Ammon's horn (tissue), 1 donor: ENCODE measurements around the gene SLC22A17.

Experiments
- DNase-seq: peaks from one replicate; pipeline ENCODE4 v3.0.0-alpha.2; 2016; ENCODE audit warnings: low spot score

SLC22A17 gene

GRCh38 chr14:23381871-23382270, 29.2 kb upstream of the SLC22A17 start:
- DNase-seq = no peak

GRCh38 chr14:23380976-23381375, 28.3 kb upstream of the SLC22A17 start:
- DNase-seq = no peak

GRCh38 chr14:23380197-23380914, 27.7 kb upstream of the SLC22A17 start:
- peak; percentile 42 for DNase-seq

GRCh38 chr14:23379366-23380196, 26.9 kb upstream of the SLC22A17 start:
- DNase-seq = peak; percentile 59

GRCh38 chr14:23378612-23379220, 26.0 kb upstream of the SLC22A17 start:
- DNase-seq = no peak

- no peak for DNase-seq
Observed at GRCh38 chr14:23377573-23378563, 25.2 kb upstream of the SLC22A17 start.

- DNase-seq = no peak
Observed at GRCh38 chr14:23377198-23377550, 24.5 kb upstream of the SLC22A17 start.

GRCh38 chr14:23376482-23377197, 24.0 kb upstream of the SLC22A17 start, which contains the start of gene CMTM5:
Gene CMTM5, plus strand, starts transcription at chr14:23377046. Its CDS starts 206 bp downstream, at chr14:23377252.
- DNase-seq = peak; percentile 98

- no peak for DNase-seq
Observed at GRCh38 chr14:23375527-23376251, 23.0 kb upstream of the SLC22A17 start.

GRCh38 chr14:23373041-23373440, 20.4 kb upstream of the SLC22A17 start:
- DNase-seq = no peak

- DNase-seq = no peak
Observed at GRCh38 chr14:23372509-23372908, 19.8 kb upstream of the SLC22A17 start, which contains the start of gene IL25. Gene IL25, plus strand, starts transcription at chr14:23372809.

GRCh38 chr14:23371865-23372264, 19.2 kb upstream of the SLC22A17 start:
- DNase-seq = no peak

- no peak for DNase-seq
Observed at GRCh38 chr14:23370221-23370620, 17.5 kb upstream of the SLC22A17 start.

- peak; percentile 72 for DNase-seq
Observed at GRCh38 chr14:23366426-23366921, 13.8 kb upstream of the SLC22A17 start.

GRCh38 chr14:23365732-23366425, 13.2 kb upstream of the SLC22A17 start:
- DNase-seq = peak; percentile 83

GRCh38 chr14:23365036-23365731, 12.5 kb upstream of the SLC22A17 start, which contains the start of gene EFS:
Gene EFS, minus strand, starts transcription at chr14:23365172. Its CDS starts 147 bp downstream, at chr14:23365025.
- peak; percentile 60 for DNase-seq

- DNase-seq = peak; percentile 88
Observed at GRCh38 chr14:23364164-23365035, 11.7 kb upstream of the SLC22A17 start.

GRCh38 chr14:23362200-23362599, 9.5 kb upstream of the SLC22A17 start:
- DNase-seq = no peak
